C1 segment of cervical spinal cord (tissue), 14 donors: ENCODE results near the gene DPP10.

Experiments used
- DNase-seq, 14 donors: peaks; one replicate each; lab custom pipeline; 2025; lab: John Stamatoyannopoulos, UW

The DPP10 gene

DNA sequence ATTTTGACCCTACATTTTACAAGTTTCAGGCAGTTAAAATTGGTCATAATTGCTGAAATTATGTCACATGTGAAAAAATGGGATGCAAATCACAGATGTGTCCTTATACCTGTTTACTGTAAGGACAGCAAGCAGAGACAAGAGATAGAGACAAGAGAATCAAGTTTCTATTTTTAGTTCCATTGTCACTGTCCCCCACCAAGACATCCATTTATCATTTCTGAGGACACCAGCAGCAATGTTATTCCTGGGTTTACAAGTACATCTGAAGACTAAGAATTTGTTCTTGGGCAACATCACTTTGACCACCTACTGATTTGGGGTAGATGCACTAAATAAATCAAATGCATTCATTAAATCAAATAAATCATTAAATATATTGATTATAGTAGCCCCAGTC lies 1111.7 kb downstream of the DPP10 start:
- no peak for DNase-seq

DNA sequence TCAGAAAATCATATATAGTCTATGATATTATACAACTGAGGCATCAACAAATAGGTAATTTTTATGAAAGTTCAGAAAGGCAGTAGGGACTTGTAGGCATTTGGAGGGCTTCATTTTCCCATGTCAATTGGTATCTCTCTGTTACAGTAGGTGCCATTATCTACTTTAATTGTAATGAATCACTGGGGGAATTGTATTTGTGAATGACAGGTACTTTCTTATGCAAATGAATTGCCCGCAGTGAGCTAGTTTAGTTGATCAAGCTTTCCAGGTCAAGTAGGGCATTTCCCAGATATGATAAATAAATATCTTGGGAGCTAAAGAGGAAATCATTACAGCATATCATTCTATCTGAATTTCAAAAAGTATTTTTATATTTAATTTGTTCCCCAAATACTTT lies 1116.3 kb downstream of the DPP10 start:
- no peak for DNase-seq

DNA sequence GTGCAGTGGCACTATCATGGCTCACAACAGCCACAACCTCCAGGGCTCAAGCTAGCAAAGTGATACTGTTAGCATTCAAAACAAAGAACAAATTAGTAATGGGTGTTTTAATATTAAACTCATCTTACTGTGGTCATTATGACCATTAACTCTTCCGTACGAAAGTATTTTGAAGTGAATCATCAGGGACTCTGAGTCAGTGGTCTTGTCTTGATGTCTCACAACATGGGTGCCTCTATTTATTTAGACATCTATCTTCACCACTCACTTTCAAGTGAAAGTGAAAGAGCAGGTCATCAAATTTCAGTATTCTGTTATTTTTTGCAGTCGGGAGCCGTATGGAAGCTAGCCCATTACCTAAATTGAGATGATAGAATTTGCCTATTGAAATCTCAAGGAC lies 1118.2 kb downstream of the DPP10 start:
- no peak for DNase-seq

DNA sequence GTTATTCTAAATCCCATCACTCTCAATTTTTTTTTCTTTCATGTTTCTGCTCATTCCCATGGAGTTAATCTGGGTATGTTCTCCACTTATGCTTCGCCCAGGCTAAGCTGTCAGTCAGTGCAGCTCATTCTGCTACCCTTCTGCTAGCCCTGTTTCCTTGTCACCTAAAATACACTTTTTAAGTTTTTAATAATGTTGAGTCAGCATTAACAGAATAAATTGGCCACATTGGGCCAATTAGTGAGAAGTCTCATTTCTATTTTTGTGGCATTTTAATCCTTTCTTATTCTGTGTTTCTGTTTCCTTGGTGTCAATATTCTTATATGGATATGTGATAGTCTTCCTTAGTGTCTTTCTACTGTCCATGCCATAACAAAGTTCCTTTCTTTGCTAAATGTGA lies 1126.2 kb downstream of the DPP10 start:
- DNase-seq: no peak

DNA sequence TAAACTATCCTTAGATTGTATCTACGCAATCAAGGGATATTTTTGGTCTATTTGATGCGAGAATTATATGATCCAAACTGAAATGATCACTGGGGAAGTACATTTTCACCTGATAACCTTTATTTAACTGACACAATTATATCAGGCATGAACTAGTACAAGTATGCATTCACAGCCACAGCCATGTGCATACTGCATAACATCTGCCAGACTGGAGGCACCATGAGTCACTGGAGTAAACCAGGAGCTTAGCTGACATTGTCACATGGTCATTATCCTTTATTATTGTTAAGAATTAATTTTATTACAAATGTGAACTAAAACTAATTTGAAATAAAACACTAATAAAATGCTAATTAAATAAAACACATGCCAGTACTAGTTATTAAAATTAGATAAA lies 1127.1 kb downstream of the DPP10 start:
- DNase-seq: no peak

DNA sequence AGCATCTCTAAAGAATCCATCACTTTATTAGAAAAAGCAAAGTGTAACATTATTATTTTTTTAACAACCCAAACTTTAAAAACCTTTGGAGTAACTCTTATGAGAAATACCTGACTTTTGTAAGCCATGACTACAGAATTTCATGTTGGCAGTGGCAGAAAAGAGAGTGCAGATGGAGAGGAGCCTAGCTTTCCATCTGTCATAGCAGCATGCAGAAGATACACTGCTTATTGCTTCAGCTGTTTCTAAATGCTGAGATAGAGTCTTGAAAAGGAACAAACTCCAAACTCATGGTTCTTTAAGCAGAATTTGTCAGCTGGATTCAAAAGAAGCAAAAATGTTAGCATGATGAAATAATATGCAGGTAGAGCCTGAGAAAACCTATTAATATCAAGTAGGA lies 1130.3 kb downstream of the DPP10 start:
- DNase-seq: no peak

DNA sequence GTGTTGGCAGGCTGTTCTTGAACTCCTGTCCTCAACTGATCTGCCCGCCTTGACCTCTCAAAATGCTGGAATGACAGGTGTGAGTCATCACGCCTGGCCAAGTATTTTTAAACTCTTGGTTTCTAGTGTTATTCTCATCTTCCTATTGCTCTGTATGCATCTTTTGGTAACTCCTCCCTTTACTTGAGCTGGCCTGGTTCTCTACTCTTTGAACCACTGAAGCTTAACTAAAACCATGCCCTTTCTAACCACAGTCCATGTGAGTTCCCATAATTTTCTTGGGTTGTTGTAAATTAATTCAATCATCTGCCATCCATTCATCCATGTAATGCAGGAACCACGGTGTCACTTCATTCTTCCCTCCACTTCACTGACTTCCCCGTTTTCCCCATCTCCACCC lies 1131.3 kb downstream of the DPP10 start:
- DNase-seq: no peak

DNA sequence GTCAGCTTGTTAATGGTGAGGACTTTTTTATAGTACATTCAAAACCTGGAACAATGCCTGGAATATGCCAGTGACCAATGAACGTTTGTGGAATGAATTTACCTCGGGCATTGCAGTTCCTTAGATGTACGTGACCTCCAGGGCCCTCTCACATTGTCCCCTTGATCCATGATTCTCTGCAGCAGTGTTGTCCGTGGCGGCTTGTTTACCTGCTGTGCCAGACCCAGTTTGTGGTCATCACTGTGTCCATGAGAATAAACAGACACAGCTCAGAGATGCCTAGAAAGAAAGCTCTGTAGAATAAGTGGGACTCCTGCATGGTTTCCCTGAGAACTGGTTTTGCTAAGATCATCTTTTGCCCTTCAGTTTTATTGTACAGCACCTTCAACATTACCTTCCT lies 1132.2 kb downstream of the DPP10 start:
- DNase-seq: no peak

DNA sequence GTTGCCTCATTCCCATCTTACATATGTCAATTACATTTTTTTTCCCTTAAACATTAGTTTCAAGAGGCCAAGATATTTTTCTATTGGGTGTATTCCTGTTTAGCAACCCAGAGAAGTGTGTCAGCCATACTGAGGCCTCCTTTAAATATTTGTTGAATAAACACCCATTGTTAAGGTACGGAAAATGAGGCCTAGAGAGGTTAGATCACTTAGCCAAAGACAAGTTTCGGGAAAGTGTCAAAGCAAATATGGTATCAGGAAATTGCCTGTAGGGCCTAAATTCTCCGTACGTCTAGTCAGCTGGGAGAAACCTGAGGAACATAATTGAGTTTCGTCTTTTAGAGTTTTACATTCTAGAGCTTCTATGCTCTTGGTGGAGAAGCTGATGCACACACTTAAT lies 1138.3 kb downstream of the DPP10 start:
- no peak for DNase-seq

DNA sequence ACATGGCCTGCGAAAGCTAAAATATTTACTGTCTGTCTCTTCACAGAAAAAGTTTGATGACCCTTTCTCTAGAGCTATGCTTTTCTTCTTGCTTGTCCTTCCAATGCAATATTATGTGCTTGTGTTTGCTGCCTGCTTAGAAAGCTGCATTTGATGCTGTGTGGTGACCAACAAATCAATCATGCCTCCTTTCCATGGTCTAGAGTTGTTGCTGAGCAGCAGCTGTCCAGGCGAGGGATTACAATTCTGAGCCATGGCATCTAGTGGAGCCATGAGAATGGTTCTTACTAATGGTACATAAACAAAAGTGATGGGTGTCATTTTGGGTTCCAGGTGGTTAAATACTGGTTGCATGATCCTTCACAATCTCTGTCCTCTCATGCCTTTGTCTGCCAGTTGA lies 1142.1 kb downstream of the DPP10 start:
- no peak for DNase-seq

DNA sequence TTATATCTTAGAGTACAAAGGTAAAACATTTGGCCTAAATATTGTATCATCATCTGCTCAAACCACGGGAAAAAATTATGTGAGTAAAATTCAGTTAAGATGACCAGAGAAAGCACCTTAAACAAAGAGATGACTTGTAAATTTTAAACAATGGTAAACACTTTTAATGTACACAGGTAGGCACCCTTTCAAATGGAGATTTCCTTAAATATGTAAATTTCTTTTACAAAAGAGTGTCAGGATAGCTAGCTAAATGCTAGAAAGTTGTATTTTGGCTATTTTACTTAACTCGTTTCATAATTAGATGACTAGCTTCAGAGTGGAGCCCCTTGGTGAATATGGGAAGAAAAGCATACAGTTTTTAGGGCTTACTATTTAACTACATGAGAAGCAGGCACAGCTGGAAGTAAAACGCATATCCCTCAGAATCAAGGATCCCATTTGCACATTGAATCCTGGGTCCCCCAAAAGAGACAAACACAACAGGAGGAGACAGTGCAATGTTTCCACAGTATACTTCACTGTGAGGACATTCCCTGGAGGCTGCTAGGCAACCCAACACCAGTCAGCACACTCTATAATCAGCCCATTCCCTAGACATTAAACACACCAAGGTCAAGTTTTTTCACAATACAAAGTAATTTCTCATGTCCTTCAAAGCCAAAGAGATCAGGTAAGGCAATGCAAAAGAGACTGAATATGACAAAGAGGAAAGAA lies 1154.4 kb downstream of the DPP10 start:
- no peak for DNase-seq

DNA sequence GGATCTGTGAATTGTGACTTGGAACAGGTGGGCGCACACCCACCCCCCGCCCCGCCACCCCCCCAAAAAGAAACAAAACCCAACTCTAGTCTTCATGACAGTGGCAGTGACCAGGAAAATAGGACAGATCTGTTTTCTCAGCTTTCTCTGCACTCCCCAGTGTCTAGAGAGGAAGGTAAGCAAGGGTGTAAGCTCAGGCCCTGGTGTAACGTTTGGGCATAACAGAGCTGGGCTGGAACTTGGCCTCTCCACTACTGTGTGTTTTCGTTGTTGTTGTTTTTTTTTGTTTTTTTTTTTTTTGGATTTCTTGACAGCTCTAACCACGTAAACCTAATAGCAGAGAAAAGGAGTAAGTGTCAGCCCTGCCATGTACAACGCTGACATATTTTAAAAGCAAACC lies 1160.8 kb downstream of the DPP10 start:
- no peak for DNase-seq

DNA sequence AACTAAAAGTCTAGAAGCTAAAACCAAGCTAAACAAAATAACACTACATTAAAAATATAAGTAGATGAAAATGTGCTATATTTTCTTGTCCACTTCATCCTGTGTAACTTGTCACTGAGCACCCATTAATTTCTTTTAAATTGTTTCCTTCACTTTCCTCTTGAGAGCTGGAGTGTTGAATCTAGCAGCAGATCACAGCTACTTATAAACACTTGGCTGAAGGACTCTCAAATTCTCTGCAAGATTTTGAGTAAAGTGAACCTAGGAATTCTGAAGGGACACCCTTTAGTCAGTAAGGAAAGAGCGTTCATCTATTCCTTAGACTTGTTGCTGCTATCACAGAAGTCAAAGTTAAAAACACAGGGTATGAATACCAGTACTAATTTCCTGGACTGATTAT lies 1163.9 kb downstream of the DPP10 start:
- DNase-seq: no peak

DNA sequence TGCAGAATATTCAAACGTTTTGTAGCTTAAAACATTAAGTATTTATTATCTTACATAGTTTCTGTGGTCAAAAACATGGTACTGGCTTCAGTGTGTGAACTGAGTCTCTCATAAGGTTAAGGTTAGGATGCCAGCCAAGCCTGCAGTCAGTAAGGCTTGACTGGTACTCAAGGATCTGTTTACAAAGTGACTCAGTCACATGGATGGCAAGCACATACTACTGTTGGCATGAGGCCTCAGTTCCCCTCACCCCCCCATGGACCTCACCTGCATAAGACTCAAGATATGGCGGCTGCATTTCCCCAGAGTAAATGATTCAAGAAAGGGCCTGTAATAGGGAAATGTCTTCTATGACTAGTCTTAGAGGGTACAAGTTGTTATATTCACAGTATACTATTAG lies 1167.5 kb downstream of the DPP10 start:
- no peak for DNase-seq

DNA sequence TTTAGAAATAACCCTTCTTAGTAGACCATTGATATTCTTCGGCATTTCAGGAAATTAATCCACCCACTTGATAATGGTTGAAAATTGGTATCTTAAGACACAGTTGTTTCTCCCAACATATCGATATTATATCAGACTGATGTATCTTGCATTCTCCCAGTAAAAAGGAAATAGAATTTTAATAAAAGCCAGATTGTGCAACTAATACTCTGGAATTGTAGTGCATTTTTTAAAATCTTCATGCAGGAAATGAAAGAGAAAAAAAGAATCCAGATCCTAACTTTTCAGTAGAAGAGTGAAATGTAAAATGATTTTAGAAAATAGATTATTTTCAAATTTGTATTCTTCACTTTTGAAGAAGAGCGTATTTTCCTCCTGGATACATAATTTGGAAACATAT lies 1168.4 kb downstream of the DPP10 start:
- no peak for DNase-seq

DNA sequence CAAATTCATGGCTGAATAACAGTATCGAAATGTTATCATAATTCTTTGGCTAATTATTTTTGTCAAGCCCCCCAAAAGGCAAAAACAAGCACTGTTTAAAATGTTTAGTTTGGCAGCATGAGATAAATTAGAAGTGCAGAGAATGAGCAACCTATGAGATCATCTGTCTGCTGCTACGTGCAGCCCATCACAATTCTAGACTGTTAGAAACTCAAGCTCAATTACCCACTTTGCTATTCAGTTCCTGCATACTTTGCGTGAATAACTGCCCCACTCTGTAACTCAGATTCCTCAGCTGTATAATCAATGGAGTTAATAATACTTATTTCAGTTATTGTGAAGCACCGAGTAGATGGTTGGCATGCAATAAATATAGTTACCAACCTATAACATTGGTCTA lies 1181.9 kb downstream of the DPP10 start:
- DNase-seq: no peak

DNA sequence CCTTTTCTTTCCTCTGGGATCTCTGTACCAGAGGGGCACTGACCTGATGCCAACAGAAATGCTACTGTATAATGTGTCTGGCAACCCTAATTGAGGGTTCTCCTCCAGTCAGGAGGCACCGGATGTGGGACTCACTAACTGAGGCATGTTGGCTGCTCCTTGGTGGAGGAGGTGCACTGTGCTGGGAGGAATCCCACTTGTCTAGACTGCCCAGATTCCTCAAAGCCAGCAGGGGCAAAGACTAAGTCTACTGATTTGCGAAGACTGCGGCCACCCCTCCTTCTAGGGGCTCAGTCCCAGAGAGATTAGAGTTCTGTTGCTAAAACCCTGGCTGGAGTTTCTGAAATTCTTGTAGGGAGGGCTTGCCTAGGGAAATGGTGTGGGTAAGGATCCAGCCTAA lies 1192.1 kb downstream of the DPP10 start:
- DNase-seq: no peak

DNA sequence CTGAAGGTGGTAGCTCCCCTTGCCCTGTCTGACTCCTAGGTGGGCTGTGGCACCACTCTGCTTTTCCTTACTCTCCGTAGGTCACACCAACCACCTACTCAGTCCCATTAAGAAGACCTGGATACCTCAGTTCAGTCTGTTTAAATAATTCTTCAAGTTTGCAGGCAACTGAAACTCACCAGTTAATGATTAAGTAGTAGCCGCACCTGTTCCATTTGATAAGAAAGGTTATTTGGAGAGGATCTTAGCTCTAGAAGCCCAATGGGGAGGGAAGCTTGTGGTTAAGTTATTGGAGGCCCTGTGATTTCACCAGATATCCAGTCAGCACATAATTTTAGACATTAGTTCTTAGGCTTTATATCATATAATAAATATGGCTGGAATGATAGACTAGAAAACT lies 1193.0 kb downstream of the DPP10 start:
- DNase-seq: no peak

DNA sequence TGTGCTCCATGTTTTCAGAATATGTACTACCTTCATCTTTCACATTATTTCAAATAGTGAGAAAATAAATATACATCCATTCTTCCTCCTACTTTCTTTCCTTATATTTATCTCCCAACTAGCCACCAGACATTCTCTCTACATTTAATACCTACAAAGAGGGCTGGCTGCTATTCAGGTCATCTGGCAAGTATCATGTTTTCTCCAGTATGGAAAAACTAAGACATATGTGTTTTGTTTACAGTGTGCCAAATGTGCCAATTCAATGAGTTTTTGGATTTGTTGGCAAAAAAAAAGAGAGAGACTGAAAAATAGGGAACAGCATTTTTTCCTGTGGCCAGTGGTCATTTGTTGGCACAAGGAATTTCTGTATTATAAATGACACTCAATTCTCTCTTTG lies 1207.3 kb downstream of the DPP10 start:
- no peak for DNase-seq

DNA sequence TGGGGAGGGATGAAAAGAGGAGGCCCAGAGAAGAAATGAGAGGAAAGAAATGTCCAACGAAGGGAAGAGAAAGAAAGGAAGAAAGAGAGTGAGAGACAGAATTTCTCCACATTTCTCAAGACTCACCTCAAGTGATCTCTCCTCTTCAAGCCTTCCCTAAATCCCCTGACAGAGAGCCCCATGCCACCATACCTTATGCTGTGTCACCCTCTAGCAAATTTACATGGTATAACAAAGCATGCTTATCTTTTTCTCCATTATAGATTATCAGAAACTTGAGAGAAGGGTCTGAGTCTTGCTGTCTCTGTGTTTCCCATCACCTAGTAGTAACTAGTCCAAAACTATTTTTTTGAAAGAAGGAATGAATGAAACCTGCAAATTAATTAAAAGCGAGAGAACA lies 1208.4 kb downstream of the DPP10 start:
- DNase-seq: no peak

DNA sequence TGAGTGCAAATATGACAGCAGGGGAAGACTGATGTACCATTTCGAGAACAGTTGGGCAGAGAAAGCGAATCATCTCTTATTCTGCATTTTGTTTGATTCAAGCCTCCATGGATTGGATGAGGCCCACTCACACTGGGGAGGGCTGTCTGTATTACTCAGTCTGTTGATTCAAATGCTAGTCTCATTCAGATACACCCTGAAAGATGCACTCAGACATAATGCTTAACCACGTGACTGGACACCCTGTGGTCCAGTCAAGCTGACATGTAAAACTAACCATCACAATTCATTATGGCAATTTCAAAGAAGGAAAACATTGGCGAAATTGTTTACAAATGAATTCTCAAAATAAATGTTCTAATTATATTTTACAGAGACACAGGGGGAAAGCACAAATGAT lies 1210.2 kb downstream of the DPP10 start:
- DNase-seq: no peak

DNA sequence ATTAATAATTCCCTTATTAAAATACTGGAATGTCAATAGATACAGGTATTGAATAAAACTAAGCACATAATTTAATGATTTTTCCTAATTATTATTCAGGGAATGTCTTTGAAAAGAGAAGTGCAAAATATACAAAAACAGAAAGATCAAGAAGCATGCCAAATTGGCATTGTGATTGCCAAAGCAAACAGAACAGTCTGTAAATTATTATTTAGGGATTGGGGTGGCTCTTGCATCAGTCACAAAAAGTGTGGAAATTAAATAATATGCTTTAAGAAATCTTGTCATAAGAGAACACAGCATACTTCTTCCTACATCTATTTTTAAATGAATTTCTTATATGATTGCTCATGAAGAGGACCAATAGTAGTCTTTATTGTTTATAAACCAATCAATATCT lies 1211.9 kb downstream of the DPP10 start:
- no peak for DNase-seq

DNA sequence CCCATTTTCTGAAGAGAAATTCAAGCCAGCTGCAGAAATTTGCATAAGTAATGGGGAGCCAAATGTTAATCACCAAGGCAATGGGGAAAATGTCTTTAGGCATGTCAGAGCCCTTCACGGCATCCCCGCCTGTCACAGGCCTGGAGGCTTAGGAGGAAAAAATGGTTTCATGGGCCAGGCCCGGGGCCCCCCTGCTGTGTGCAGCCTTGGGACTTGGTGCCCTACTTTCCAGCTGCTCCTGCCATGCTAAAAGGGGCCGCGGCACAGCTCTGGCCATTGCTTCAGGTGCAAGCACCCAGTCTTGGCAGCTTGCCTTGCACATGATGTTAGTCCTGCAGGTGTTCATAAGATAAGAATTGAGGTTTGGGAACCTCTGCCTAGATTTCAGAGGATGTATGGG lies 1235.7 kb downstream of the DPP10 start:
- no peak for DNase-seq

DNA sequence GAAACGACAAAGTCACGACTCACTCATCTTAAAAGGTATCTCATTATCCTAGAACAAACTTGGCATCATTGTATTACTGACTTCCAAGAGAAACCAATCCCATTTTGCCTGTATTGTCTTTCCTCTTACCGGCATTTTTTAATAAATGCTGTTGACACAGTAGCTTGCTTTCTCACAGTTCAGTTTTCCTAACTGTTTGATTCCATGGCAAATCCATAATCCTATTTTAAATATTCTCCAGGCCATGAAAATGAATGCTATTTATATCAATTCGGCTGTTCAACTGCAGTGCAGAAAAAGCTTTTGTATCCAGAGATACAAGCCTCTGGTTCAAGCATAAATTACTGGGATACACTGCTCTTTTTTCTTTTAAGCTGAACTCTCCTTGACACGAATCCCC lies 1241.9 kb downstream of the DPP10 start:
- no peak for DNase-seq
